HCT116 (cell line): ENCODE data around the gene CAPN15. TPM values are rescaled to one million over a fixed set of nuclear protein-coding genes. Genes with fewer than 3 reads are reported as not detected.

Experiments
- ATAC-seq: fragments of 200-7000 bp; cut with Tn5 transposase; 2 replicates; pipeline ENCODE4 v1.9.1; 2020; ENCODE audit warnings: mild to moderate bottlenecking, moderate library complexity
- BruUV-seq: library from RNA; stranded (reverse); fragments of 400-500 nt; replicated peaks from 2 replicates; lab custom pipeline; 2021; lab: Mats Ljungman, UMichigan
- CTCF ChIA-PET: fragments of 300-600 bp; sonication (Branson Sonifier 250); formaldehyde crosslinking; loops from one replicate; lab custom pipeline; 2021; ENCODE audit warnings: antibody characterized with exemption; lab: Charles Lee
- POLR2A ChIA-PET: fragments of 300-600, 350-600 bp; sonication (Branson Sonifier 250); formaldehyde crosslinking; loops from one replicate; lab custom pipeline; 2021; ENCODE audit warnings: antibody characterized with exemption; lab: Charles Lee
- RAD21 ChIA-PET, 2 experiments: fragments of 300-600 bp; sonication (Branson Sonifier 250); formaldehyde crosslinking; loops; one replicate each; lab custom pipeline; 2023; ENCODE audit warnings: low total read pairs in 2 of 2; ENCODE audit not compliant: uncharacterized antibody in 2 of 2, unreplicated experiment in 2 of 2, low non-redundant PET in 1 of 2; lab: Charles Lee
- DNase-seq: peaks from one replicate; pipeline ENCODE4 v3.0.0-alpha.2; 2010; ENCODE audit warnings: low read depth, low spot score
- H2AFZ ChIP-seq: fragments of 200-600 bp; shearing (Covaris generic), sonication (generic); 2 replicates; pipeline ENCODE4 v1.6.1; 2017; ENCODE audit warnings: low read depth, mixed run types, mixed read lengths, antibody characterized with exemption, low read length; ENCODE audit not compliant: poor library complexity, severe bottlenecking
- H3K27ac ChIP-seq: 2 replicates; pipeline ENCODE4 v1.5.1; 2012; ENCODE audit warnings: low read depth, low read length
- H3K27me3 ChIP-seq: fragments of 200-600 bp; sonication (generic); 2 replicates; pipeline ENCODE4 v1.6.1; 2016; ENCODE audit warnings: mixed run types, low read length, mixed read lengths; ENCODE audit not compliant: insufficient read depth
- H3K36me3 ChIP-seq, 2 experiments: fragments of 200-500 bp in 1 of 2; fragments of 200-600 bp in 1 of 2; sonication (Bioruptor generic) in 1 of 2; sonication (generic) in 1 of 2; 2 replicates each; pipeline versions ENCODE4 v1.5.1 to v1.6.1; 2014 to 2016; ENCODE audit warnings: low read length in 2 of 2, inconsistent platforms in 1 of 2, mixed read lengths in 1 of 2, mixed run types in 1 of 2; ENCODE audit not compliant: insufficient read depth in 2 of 2, control insufficient read depth in 1 of 2
- H3K4me1 ChIP-seq, 2 experiments: fragments of 200-600 bp in 1 of 2; sonication (generic) in 1 of 2; 2 replicates each; pipeline versions ENCODE4 v1.5.1 to v1.6.1; 2012 to 2017; ENCODE audit warnings: low read length in 2 of 2, inconsistent platforms in 1 of 2, mild to moderate bottlenecking in 1 of 2, mixed read lengths in 1 of 2, mixed run types in 1 of 2, moderate library complexity in 1 of 2; ENCODE audit not compliant: insufficient read depth in 2 of 2, control insufficient read depth in 1 of 2
- H3K4me2 ChIP-seq: fragments of 200-600 bp; sonication (generic); 2 replicates; pipeline ENCODE4 v1.6.1; 2017; ENCODE audit warnings: mixed run types, low read length, mixed read lengths
- H3K4me3 ChIP-seq, 2 experiments: fragments of 200-600 bp in 1 of 2; sonication (generic) in 1 of 2; replicated peaks in 1 of 2; 2 replicates each; pipeline ENCODE4 v1.5.1; 2011 to 2016; ENCODE audit warnings: low read length in 2 of 2, control low read depth in 1 of 2, low read depth in 1 of 2, mild to moderate bottlenecking in 1 of 2, mixed read lengths in 1 of 2, mixed run types in 1 of 2
- H3K79me2 ChIP-seq: fragments of 200-600 bp; sonication (generic); 2 replicates; pipeline ENCODE4 v1.6.1; 2017; ENCODE audit warnings: mild to moderate bottlenecking, mixed run types, low read length, moderate library complexity, mixed read lengths; ENCODE audit not compliant: insufficient read depth
- H3K9ac ChIP-seq: fragments of 200-600 bp; sonication (generic); 2 replicates; pipeline ENCODE4 v1.6.1; 2016; ENCODE audit warnings: low read length, mixed read lengths
- H3K9me2 ChIP-seq: fragments of 200-600 bp; sonication (generic), shearing (Covaris generic); 2 replicates; pipeline ENCODE4 v1.6.1; 2017; ENCODE audit warnings: mixed run types, mild to moderate bottlenecking, moderate library complexity; ENCODE audit not compliant: insufficient read depth
- H3K9me3 ChIP-seq, 2 experiments: fragments of 200-500 bp in 1 of 2; fragments of 200-600 bp in 1 of 2; sonication (Bioruptor generic) in 1 of 2; sonication (generic) in 1 of 2; 2 replicates each; pipeline ENCODE4 v1.6.1; 2014 to 2017; ENCODE audit warnings: low read length in 2 of 2, mixed read lengths in 2 of 2, inconsistent platforms in 1 of 2, low read depth in 1 of 2, mild to moderate bottlenecking in 1 of 2, mixed run types in 1 of 2, moderate library complexity in 1 of 2; ENCODE audit not compliant: control insufficient read depth in 1 of 2, insufficient read depth in 1 of 2
- H4K20me1 ChIP-seq: fragments of 200-600 bp; sonication (generic), shearing (Covaris generic); 2 replicates; pipeline ENCODE4 v1.6.1; 2017; ENCODE audit warnings: mixed run types, mild to moderate bottlenecking, moderate library complexity; ENCODE audit not compliant: insufficient read depth
- CTCF ChIP-seq, 3 experiments: fragments of 200-600 bp in 1 of 3; sonication (generic) in 1 of 3; IDR thresholded peaks in 2 of 3; conservative IDR thresholded peaks in 1 of 3; 2 replicates each; pipeline ENCODE4 v1.5.1; 2012 to 2017; ENCODE audit warnings: low read depth in 2 of 3, low read length in 2 of 3, antibody characterized with exemption in 1 of 3, borderline replicate concordance in 1 of 3, control low read depth in 1 of 3, mild to moderate bottlenecking in 1 of 3, mixed read lengths in 1 of 3, mixed run types in 1 of 3, moderate library complexity in 1 of 3; ENCODE audit not compliant: insufficient read depth in 1 of 3
- FOSL1 ChIP-seq: IDR thresholded peaks from 2 replicates; pipeline ENCODE4 v1.6.1; 2012; ENCODE audit warnings: low read depth
- MAX ChIP-seq: IDR thresholded peaks from 2 replicates; pipeline ENCODE4 v1.6.1; 2012
- REST ChIP-seq: IDR thresholded peaks from 2 replicates; pipeline ENCODE4 v1.6.1; 2012; ENCODE audit warnings: low read depth
- SIN3A ChIP-seq: IDR thresholded peaks from 2 replicates; pipeline ENCODE4 v1.6.1; 2012; ENCODE audit warnings: low read depth
- TCF7L2 ChIP-seq: IDR thresholded peaks from 2 replicates; pipeline ENCODE4 v1.7.0; 2011; ENCODE audit warnings: borderline replicate concordance, inconsistent platforms; ENCODE audit not compliant: insufficient read depth, insufficient read length; ENCODE audit errors: extremely low read depth
- ZBTB33 ChIP-seq: IDR thresholded peaks from 2 replicates; pipeline ENCODE4 v1.6.1; 2011; ENCODE audit warnings: mild to moderate bottlenecking, low read length, moderate library complexity; ENCODE audit not compliant: insufficient replicate concordance; ENCODE audit errors: extremely low read depth
- ZNF274 ChIP-seq: fragments of 200-500 bp; sonication (Bioruptor generic); IDR thresholded peaks from 2 replicates; pipeline ENCODE4 v1.6.1; 2014; ENCODE audit warnings: mild to moderate bottlenecking, low read depth, low read length, inconsistent platforms
- intact Hi-C: fragments of 100-400 bp; cut with micrococcal nuclease; formaldehyde crosslinking; loops from 2 replicates; pipeline ENCODE4 v1.10.0; 2022
- total RNA-seq: library from RNA; stranded (reverse); gene quantifications from one replicate; pipeline ENCODE4 v1.2.1, GENCODE V29; 2021; ENCODE audit not compliant: unreplicated experiment

The CAPN15 gene
- total RNA-seq, 1 experiment from 2014 or later, result 39.0 TPM

GRCh38 chr16:530111-530817 lies 2.8 kb downstream of the CAPN15 start:
- ChIA-PET POLR2A (no interaction called here), RAD21 (no interaction called here)
- no peak overlapping the region for H3K9ac ChIP-seq
- no peaks in the 10 kb centered on the region for H3K9me3 ChIP-seq
- no peaks in the 10 kb centered on the region for H3K9me2 ChIP-seq
- intact Hi-C loops, result no loop called here
- H2AFZ ChIP-seq, result no peak overlapping the region
- BruUV-seq, result no TSS peak
- H3K4me1 ChIP-seq, result peaks cover 18 to 44% of the 10 kb centered on the region in 2 experiments
- no peak overlapping the region for H3K4me3 ChIP-seq
- no peak overlapping the region for H3K4me2 ChIP-seq
- no peak overlapping the region; the same call in 1 of the 2 replicates for H3K27ac ChIP-seq
- DNase-seq, result no peak
- H4K20me1 ChIP-seq, result no peaks in the 10 kb centered on the region
- TF ChIP-seq MAX, result no peak
- TF ChIP-seq, all 23 proteins: peak for 0
- CTCF ChIA-PET, result no interaction called here
- no peak for ATAC-seq
- peaks cover 0 to 6% of the 10 kb centered on the region in 2 experiments; a peak in 1 of 4 replicates for H3K36me3 ChIP-seq
- peaks cover 77% of the 10 kb centered on the region for H3K79me2 ChIP-seq
- no peaks in the 10 kb centered on the region for H3K27me3 ChIP-seq

- H3K4me3 ChIP-seq, result no peak overlapping the region
- H2AFZ ChIP-seq, result no peak overlapping the region
- no peak for DNase-seq
- no peaks in the 10 kb centered on the region for H3K9me3 ChIP-seq
- ChIA-PET RAD21 (no interaction called here), CTCF (no interaction called here), POLR2A (no interaction called here)
- intact Hi-C loops, result no loop called here
- no peaks in the 10 kb centered on the region for H3K9me2 ChIP-seq
- BruUV-seq, result no TSS peak
- H3K36me3 ChIP-seq, result peaks cover 0 to 6% of the 10 kb centered on the region in 2 experiments; a peak in 1 of 4 replicates
- H3K4me2 ChIP-seq, result no peak overlapping the region
- no peaks in the 10 kb centered on the region for H4K20me1 ChIP-seq
- no peaks in the 10 kb centered on the region for H3K27me3 ChIP-seq
- H3K9ac ChIP-seq, result no peak overlapping the region
- H3K27ac ChIP-seq, result no peak overlapping the region
- H3K79me2 ChIP-seq, result peaks cover 80% of the 10 kb centered on the region
- no peak for ATAC-seq
- H3K4me1 ChIP-seq, result peaks cover 16 to 44% of the 10 kb centered on the region in 2 experiments
- TF ChIP-seq SIN3A (no peak), FOSL1 (no peak), ZNF274 (no peak), CTCF (IDR thresholded peaks at IDR 0.05 in 2 of 3, conservative IDR thresholded peaks at IDR 0.05 in 1 of 3; ENCODE audit: borderline replicate concordance in 1 of 3, insufficient read depth in 1 of 3, low read depth in 2 of 3, low read length in 2 of 3) (no peak), ZBTB33 (no peak), TCF7L2 (no peak), REST (no peak)
Measured at GRCh38 chr16:531494-532125, 4.1 kb downstream of the CAPN15 start.
